ENCODE measurements around the gene PLCB1.
"Not testable (repeated sequence)": the region's sequence is repeated elsewhere in the genome, so short reads cannot be mapped to it uniquely, and the experiment has no call there.

Gene PLCB1

DNA sequence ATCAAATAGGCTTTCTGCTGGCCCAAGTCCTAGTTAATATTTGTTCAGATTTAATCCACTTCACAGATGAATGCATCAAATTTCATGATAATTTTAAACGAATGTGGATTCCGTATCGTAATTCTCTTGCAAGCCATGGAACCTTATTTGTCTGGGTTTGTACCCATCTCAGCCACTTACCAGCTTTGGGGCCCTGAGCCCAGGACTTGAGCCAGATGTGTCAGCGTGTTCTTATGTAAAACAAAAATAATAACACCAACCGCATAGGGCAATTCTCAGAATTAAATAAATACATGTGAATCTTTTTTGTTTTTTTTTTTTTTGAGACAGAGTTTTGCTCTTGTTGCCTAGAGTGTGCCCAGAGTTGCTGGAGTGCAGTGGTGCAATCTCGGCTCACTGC lies 654.3 kb downstream of the PLCB1 start:
- no peak for DNase-seq (ENCODE audit: low spot score)

DNA sequence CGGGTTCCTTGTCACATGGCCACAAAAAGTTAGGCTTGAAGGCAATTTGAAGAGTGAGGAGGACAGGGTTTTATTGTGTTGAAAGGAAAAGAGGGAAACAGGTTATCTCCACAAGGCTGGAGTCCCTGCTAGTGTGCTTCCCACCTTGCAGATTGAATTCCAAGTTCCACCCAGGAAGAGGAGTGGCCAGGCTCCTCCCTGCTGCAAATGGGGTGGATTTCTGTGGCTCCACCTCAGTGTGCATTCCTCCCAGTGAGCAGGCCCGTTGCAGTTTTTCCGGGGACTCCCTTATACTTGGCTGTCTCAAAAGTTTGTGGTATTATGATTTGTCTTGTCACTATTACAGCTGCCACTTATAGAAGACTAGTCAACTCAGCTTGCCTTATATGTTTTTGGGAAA lies 655.0 kb downstream of the PLCB1 start:
- DNase-seq (ENCODE audit: low spot score), result no peak

DNA sequence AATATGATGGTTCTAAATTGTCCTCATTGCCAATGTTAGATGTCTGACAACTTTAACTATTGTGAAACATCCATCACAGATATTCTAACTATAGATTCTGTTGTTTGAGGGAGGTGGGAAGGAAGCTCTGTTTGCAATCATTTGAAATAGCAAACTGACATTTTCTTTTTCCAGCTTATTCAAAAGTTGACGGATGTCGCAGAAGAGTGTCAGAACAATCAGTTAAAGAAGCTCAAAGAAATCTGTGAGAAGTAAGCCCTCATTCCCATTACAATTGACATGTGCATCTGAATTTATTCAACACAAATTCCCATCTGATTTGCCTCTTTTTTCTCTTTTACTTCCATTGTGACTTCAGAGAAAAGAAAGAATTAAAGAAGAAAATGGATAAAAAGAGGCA lies 656.2 kb downstream of the PLCB1 start:
- no peak for DNase-seq (ENCODE audit: low spot score)

DNA sequence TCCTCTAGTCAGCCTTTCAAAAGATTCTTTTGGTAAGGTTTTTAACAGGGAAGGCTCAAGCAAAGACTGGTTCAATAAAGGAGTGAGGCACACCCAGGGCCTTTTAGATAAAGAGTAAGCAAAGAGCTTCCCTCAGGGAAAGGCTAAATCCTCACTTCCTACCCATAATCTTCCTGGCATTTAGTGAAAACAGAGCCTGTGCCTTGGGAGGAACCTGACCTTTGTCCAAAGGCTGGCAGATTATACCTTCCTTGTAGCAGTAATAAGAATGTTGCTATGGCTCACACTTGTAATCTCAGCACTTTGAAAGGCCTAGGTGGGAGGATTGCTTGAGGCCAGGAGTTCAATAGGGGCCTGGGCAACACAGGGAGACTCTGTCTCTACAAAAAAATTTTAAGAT lies 656.8 kb downstream of the PLCB1 start:
- no peak for DNase-seq (ENCODE audit: low spot score)

DNA sequence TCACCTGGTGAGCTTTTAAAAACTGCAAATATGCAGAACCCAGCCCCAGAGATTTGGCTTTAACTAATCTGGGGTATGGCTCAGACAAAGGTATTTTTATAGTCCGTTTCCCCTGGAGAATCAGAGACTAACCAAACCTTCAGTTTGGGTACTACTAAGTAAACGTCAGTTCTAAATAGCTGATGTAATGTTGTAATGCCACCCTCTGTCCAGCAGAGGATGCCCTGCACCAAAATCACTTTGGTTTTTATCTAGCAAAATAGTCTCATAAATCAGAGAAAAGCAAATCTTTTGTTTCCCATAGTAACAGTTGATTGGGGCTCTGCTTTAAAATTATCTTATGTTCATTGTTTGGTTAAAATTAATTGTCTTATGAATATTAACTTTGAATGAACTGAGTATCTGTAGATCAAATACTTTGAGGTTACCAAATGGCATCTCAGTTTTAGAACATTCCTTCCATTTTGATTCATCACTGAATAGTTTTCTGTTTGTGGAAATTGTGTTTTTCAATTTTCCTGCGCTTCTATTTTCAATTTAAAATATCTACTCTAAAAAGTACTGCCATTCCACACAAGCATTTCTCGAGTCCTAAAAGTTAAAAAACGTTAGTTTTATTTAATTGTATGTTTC lies 658.5 kb downstream of the PLCB1 start:
- no peak for DNase-seq (ENCODE audit: low spot score)

DNA sequence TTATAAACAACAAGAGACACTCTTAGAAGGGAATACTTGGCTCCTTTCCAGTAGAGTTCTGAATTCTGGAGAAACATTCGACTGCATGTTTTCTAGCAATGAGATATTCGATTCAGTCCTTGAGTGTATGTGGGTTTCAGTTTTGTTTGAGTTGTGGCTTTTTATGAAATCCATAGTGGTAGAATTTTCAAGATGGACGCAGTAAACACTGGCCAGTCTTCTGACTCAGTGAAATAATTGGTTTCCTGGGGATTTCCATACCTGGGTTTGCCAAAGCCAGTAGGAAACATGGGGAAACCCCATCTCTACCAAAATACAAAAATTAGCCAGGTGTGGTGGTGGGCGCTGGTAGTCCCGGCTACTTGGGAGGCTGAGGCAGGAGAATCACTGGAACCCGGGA lies 663.3 kb downstream of the PLCB1 start:
- DNase-seq (ENCODE audit: low spot score), result no peak

DNA sequence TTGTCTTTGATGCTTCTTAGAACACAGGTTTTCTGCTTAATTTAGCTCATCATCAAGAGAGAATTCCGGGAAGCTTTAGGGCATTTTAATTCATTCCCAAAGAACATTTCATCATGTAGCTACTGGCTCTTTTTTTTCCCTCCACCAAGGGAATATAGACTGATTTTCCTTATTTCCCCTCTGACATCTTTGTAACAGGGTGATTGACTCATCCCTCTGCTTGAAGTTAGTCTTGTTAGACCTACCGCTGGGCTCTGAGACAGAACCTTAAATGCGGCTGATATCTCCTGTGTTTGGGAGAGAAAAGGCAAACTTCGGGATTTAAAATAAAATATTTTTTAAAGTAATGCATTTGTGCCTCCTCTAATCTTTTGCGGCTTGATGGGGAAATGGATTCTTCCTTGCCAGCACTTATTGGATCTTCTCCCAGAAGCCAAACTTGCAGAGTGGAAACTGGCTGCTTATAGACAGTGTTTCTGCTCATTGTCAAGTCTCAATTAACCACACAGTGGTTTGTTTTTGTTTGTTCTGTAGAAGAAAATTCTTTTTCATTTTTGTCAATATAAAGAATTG lies 664.1 kb downstream of the PLCB1 start:
- no peak for DNase-seq (ENCODE audit: low spot score)

DNA sequence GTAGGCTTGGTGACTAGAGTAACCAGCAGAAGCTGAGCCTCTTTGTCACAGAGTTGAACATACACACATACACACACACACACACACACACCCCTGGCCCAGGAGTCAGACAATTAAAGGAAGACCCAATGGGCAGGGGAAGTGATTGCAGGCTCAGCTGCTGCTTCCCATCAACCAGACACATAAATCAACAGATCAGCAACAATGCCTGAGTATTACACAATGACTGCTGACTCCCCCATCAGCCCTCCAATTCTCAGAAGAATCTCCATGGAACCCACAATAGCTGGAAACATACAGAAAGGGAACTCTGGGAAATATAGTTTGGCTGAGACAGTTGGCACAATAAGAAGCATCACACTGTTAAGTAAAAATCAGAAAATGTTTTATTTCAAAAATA lies 666.4 kb downstream of the PLCB1 start:
- DNase-seq (ENCODE audit: low spot score), result no peak

DNA sequence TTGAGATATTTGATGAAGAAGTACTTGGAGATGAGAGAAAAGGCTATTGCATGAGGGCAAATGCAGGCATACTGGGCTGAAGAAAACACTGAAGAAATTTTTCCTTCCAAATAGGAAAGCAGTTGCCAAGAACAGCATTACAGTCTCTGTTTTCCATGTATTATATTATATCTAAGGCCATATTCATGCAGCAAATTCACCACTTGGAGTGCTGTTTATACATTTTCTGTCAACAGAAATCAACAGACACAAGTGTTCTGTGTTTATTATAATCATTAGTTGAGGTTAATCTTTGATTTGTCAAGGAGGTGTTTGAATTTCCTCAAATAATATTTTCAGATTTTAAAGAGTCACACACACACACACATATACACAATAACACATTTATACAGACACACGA lies 668.0 kb downstream of the PLCB1 start:
- no peak for DNase-seq (ENCODE audit: low spot score)

DNA sequence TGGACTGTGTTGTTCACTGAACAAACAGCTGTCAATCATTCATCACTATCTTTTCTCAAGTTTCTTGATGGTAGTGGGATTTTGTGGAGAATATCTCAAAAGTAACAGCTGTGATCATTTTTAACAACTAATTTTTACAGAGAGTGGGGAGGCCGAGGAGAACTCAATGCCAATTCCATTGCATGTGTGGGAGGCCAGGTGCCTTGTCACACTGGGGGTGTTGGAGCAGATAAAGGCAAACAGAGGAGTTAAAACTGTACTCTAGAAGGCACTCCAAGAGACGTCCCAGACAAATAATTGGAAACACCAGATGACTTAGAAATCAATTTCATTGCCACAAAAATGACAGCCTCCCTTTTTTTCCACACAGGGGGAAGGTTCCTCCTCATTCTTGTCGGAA lies 669.6 kb downstream of the PLCB1 start:
- DNase-seq (ENCODE audit: low spot score), result peak; percentile 28

DNA sequence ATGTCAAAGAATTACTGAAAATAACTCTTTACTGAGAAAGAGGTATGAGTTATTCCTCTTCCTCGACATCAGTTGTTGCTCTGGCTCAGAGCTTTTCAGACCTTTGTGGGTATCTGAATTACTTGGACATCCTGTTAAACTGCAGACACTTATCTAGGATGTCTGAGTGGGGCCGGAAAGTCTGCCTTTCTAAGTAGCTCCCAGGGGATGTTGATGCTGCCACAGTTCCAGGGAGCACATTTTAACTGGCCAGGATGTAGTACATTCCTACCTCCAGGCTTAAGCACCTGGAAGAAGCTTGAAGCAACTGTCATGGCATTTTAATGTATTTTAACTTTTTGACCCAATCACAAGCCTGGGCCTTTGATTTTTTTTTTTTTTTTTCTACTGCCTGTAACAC lies 671.0 kb downstream of the PLCB1 start:
- no peak for DNase-seq (ENCODE audit: low spot score)

DNA sequence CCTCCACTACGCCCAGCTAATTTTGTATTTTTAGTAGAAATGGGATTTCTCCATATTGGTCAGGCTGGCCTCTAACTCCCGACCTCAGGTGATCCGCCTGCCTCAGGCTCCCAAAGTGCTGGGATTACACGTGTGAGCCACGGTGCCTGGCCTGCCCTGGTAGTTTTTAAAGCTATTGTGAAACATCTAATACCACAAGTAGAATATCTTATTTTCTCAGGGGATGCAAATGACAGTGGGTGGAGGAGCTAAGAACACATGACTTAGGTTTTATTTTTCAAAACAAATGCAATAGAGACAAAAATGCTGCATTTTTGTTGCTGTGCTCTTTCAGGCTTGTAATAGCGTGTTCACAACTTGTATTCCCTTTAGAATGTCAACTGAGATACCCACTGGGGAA lies 671.9 kb downstream of the PLCB1 start:
- DNase-seq (ENCODE audit: low spot score), result no peak

DNA sequence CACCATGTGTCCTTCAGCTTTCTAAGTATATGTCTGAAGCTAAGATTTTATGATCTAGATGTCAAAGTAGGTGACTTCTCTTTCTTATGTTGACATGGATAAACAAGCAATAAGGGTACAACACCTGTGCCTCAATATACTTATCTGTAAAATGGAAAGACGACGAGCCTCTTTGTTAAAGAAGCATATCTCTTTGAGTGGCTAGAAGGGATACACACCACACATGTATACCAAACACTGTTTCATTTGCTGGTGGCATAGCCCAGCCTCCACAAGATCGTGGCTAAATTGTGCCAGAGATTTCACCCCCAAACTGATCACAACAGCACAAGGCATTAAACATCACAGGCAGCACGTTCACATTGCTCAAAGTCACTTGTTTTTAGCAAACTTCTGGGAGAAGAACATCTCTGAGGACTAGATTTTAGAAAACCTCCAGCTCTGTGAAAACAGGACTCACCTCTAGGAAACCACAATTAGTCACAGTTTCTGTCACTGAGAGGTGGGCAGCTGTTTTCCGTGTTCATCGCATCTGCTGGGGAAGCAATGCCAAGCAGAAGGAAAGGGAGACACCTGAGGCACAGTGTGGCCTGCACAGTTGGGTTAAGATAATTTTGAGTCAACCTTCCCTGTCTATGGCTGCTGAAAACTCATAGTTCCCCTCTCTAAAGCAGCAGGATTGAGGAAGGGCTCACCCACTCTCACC lies 673.8 kb downstream of the PLCB1 start:
- DNase-seq (ENCODE audit: low spot score), result no peak

DNA sequence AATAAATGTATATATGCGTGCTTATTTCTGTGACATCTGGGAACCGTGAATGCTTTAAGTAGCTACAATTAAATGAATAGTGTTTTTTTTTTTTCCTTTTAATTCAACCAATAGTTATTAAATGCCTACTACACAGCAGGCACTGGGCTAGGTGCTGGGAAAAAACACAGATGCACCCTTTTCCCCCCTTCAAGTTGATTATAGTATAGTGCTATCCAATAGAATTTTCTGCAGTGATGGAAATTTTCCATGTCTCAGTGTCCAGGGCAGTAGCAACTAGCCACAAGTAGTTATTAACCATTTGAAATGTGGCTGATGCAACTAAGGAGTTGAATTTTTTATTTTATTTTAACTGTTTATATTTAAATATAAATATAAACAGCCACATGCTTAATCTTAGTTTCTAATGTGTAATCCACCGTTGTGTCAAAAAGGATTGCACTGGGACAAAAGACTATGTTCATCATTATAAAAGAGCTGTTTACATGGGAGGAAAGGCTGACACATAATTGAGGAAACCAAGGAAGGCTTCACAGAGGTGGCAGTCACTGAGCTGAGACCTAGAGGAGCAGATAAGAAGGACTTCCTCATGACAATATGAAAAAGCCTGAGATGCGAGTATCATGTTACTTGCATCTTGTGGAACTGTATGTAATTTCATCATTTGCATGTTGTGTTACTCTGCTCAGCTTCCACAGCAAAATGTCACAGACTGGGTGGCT lies 675.6 kb downstream of the PLCB1 start:
- no peak for DNase-seq (ENCODE audit: low spot score)

DNA sequence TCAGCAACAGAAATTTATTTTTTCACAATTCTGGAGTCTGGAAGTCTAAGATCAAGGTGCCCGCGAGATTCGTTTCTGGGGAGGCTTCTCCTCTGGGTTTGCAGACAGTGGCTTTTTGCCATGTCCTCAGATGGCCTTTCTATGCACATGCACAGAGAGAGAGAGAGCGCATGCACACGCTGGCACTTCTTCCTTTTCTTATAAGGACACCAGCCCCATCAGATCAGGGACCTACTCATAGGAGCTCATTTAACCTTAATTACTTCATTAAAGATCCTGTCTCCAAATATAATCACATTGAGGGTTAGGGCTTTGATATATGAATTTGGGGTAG lies 676.1 kb downstream of the PLCB1 start:
- DNase-seq (ENCODE audit: low spot score), result no peak

DNA sequence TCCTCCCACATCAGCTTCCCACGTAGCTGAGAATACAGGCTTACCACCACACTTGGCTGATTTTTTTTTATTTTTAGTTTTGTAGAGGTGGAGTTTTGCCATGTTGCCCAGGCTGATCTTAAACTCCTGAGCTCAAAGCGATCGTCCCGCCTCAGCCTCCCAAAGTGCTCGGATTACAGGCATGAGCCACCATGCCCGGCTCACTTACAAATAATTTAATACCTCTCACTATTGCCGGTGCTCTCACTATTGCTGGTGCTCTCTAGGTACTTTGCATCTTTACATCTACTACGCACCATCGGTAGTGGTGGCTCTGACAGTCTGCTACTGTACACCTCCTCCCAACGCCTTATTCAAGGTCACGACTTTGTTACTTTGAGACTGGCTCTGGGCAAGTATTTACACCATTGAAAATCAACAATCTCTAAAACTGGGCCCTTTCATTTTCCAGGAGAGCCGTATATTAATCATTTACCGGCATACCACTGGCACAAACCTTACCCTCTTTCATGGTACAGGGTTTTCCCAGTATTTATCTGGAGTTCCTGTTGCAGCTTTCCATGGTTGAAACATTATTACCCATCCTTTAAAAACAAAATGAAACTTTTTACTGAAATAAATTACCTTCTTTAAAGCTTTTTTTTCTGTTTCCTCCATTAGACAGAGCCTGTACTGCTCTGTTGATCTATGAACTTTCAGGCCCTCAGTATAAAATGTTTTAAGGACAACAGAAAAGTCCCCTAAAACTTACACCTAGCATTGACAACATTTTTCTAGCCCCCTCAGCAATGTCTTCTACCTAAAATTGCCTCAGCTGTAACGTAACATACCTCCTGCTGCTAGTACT lies 677.3 kb downstream of the PLCB1 start:
- DNase-seq (ENCODE audit: low spot score), result no peak

DNA sequence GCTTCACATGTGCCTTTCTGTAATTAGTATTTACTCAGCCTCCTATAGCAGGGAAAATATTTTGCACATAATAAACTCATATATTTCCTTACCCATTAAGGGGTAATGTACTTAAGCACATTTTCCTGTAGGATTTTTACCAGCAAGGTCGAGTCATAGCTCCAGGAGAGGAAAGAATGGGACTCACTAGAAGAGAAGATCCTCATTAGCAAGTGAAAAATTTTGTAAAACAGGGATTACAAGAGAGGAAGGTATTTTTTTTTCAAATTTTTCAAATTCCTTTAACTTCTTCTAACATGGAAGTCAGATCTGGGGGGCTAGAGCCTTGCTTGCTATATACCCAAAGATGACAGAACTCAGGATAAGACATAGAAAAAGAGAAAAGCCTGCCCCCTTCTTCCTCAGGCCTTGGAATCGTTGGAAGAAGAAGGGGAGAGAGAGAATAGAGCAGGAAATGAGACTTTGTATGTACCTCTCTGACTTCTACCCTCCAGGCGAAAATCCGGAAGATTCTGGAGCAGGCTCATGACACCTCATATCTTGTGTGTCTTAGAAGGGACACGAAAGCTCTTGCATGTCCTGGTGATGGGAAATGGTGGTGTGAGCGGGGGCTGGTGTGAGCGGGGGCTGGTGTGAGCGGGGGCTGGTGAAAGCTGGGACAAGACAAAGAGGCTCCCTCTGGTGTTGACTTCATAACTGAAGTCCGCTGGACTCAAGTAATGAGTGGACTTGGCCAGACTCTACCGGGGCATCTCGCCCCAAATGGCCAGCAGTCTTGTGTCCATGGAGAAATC lies 679.9 kb downstream of the PLCB1 start:
- no peak for DNase-seq (ENCODE audit: low spot score)

DNA sequence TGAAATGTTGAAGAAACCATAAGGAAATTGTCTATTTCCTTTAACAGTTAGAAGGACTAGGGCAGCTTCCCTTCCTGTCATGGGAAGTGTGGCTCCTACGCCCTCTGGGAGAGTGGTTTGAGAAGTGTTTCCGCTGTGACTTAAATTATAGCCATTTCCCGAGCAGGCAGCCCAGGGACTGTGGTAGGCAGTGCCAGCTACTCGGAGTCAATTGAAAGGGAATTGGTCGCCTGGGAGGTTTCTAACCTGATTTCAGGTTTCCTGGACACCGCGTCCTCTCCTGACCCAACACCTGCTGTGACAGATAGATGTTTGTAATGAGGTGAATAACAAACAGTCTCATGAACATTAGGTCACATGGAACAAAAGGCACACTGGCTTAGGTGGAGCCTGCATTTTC lies 680.8 kb downstream of the PLCB1 start:
- DNase-seq (ENCODE audit: low spot score), result no peak

DNA sequence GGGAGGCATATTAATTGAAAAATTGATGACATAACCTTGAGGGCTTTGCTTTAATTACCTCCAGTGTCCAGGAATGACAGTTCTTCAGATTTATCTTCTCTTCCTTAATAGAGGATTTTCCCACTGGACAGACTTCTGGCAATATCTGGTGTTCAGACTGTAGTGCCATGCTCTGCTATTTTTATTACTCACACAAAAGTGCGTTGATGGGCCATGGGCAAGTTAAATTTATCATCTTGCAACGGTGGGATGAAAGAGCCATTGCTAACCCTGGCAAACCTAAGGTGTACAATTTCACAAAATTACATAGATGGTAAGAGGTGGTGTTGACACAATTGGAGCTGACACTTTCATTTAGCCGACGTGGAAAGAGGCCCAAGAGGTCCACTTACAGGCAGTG lies 683.1 kb downstream of the PLCB1 start:
- DNase-seq (ENCODE audit: low spot score), result no peak

DNA sequence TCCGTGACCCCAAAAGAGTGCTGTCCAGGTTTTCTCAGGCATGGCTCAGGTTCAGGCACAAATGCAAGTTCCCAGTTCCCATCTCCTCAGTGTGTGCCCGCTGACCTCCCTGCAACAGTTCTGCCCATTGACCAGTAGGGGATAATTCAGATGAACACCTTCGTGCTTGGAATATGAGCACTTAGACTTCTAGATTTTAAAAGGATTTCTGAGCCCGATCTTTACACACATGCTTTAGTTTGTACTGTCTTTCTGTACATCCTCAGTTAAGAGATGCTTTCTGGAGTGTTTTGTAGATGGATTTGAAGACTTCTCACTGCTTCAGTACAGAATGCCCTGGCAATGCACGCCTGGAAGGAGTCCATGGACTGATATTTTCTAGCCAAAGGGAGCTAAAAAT lies 697.2 kb downstream of the PLCB1 start:
- DNase-seq (ENCODE audit: low spot score), result no peak

DNA sequence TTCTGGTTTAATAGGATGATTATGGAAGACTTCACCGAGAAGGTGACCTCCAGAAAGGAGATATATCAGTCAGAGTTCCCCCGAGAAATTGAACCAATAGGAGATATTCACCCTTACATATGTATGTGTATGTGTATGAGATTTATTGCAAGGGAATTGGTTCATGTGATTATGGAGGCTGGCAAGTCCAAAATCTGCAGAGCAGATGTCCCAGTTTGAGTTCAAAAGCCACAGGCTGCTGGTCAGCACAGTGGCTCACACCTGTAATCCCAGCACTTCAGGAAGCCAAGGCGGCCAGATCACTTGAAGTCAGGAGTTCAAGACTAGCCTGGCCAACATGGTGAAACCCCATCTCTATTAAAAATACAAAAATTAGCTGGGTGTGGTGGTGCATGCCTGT lies 702.2 kb downstream of the PLCB1 start:
- DNase-seq (ENCODE audit: low spot score), result not testable (repeated sequence)

DNA sequence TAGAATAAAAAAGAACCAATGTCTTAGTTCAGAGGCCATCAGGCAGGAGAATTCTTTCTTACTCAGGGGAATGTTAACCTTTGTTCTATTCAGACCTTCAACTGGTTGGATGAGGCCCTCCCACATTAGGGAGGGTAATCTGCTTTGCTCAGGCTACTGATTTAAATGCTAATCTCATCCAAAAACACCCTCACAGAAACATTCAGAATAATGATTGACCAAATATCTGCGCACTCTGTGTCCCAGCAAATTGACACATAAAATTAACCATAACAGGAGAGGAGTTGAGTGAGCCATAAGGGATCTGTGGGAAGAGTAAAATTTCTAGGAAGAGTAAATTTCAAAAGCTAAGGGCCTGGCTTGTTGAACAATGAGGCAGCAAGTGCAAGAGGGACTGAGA lies 702.8 kb downstream of the PLCB1 start:
- no peak for DNase-seq (ENCODE audit: low spot score)
